Mesenchymal stem cell (in vitro differentiated cells and primary cell): ENCODE measurements around the gene PCDHGA7.

Experiments
- DNase-seq: peaks from one replicate; pipeline ENCODE4 v3.0.0-alpha.2; 2013
- H2AFZ ChIP-seq: one replicate; pipeline ENCODE4 v1.6.1; 2013; ENCODE audit warnings: low read depth, mild to moderate bottlenecking, control low read depth, inconsistent platforms, low read length, moderate library complexity
- H2AK5ac ChIP-seq: 2 replicates; pipeline ENCODE4 v1.6.1; 2013; ENCODE audit warnings: low read length, moderate library complexity, mild to moderate bottlenecking, inconsistent platforms; ENCODE audit not compliant: severe bottlenecking
- H2BK120ac ChIP-seq: one replicate; pipeline ENCODE4 v1.6.1; 2013; ENCODE audit warnings: low read depth, mild to moderate bottlenecking, inconsistent platforms, low read length, moderate library complexity
- H2BK12ac ChIP-seq, 2 experiments: one replicate each; pipeline ENCODE4 v1.6.1; 2013; ENCODE audit warnings: inconsistent platforms in 2 of 2, low read length in 2 of 2, mild to moderate bottlenecking in 2 of 2, moderate library complexity in 2 of 2, control low read depth in 1 of 2
- H2BK15ac ChIP-seq: one replicate; pipeline ENCODE4 v1.6.1; 2013; ENCODE audit warnings: mild to moderate bottlenecking, low read depth, inconsistent platforms; ENCODE audit not compliant: poor library complexity, severe bottlenecking
- H2BK5ac ChIP-seq: 2 replicates; pipeline ENCODE4 v1.6.1; 2013; ENCODE audit warnings: low read depth, mild to moderate bottlenecking, low read length, control low read depth, inconsistent platforms; ENCODE audit not compliant: poor library complexity, severe bottlenecking
- H3K14ac ChIP-seq, 2 experiments: one replicate each; pipeline ENCODE4 v1.6.1; 2013; ENCODE audit warnings: inconsistent platforms in 2 of 2, low read length in 2 of 2, control low read depth in 1 of 2, mild to moderate bottlenecking in 1 of 2, moderate library complexity in 1 of 2
- H3K18ac ChIP-seq, 2 experiments: one replicate each; pipeline ENCODE4 v1.6.1; 2013; ENCODE audit warnings: inconsistent platforms in 2 of 2, low read length in 2 of 2, control low read depth in 1 of 2, low read depth in 1 of 2, mild to moderate bottlenecking in 1 of 2
- H3K23ac ChIP-seq, 2 experiments: one replicate each; pipeline ENCODE4 v1.6.1; 2013; ENCODE audit warnings: inconsistent platforms in 2 of 2, low read length in 2 of 2, mild to moderate bottlenecking in 2 of 2, moderate library complexity in 2 of 2, control low read depth in 1 of 2
- H3K27ac ChIP-seq: 2 replicates; pipeline ENCODE4 v1.5.1; 2013; ENCODE audit warnings: mild to moderate bottlenecking, moderate library complexity, low read length, control low read depth, inconsistent platforms; ENCODE audit not compliant: poor library complexity, severe bottlenecking
- H3K27me3 ChIP-seq, 2 experiments: 2 replicates each; pipeline versions ENCODE4 v1.6.1 to v1.7.0; 2013; ENCODE audit warnings: low read length in 2 of 2, mild to moderate bottlenecking in 2 of 2, moderate library complexity in 2 of 2, control low read depth in 1 of 2, inconsistent platforms in 1 of 2; ENCODE audit not compliant: control insufficient read depth in 1 of 2, insufficient read depth in 1 of 2
- H3K36me3 ChIP-seq, 2 experiments: 2 replicates each; pipeline versions ENCODE4 v1.6.1 to v1.7.0; 2013; ENCODE audit warnings: low read length in 2 of 2, control low read depth in 1 of 2, inconsistent platforms in 1 of 2, low read depth in 1 of 2, mild to moderate bottlenecking in 1 of 2; ENCODE audit not compliant: insufficient read depth in 2 of 2, control insufficient read depth in 1 of 2
- H3K4ac ChIP-seq, 2 experiments: one replicate each; pipeline ENCODE4 v1.6.1; 2013; ENCODE audit warnings: inconsistent platforms in 2 of 2, low read length in 2 of 2, mild to moderate bottlenecking in 2 of 2, moderate library complexity in 2 of 2, control low read depth in 1 of 2, low read depth in 1 of 2
- H3K4me1 ChIP-seq: 2 replicates; pipeline ENCODE4 v1.6.1; 2013; ENCODE audit warnings: low read depth, low read length, control low read depth; ENCODE audit not compliant: control insufficient read depth, insufficient read depth
- H3K4me2 ChIP-seq: 2 replicates; pipeline ENCODE4 v1.6.1; 2013; ENCODE audit warnings: low read length, mild to moderate bottlenecking, inconsistent platforms; ENCODE audit not compliant: poor library complexity, severe bottlenecking
- H3K4me3 ChIP-seq, 2 experiments: 2 replicates each; pipeline versions ENCODE4 v1.5.1 to v1.7.0; 2013; ENCODE audit warnings: low read length in 2 of 2, mild to moderate bottlenecking in 2 of 2, control low read depth in 1 of 2, low read depth in 1 of 2; ENCODE audit not compliant: insufficient read depth in 1 of 2
- H3K79me1 ChIP-seq: replicated peaks from 2 replicates; pipeline ENCODE4 v1.6.1; 2013; ENCODE audit warnings: mild to moderate bottlenecking, control low read depth, low read length, inconsistent platforms; ENCODE audit not compliant: poor library complexity, severe bottlenecking
- H3K9ac ChIP-seq: 2 replicates; pipeline ENCODE4 v1.7.0; 2013; ENCODE audit warnings: mild to moderate bottlenecking, low read length, moderate library complexity
- H3K9me3 ChIP-seq: 2 replicates; pipeline ENCODE4 v1.7.0; 2013; ENCODE audit warnings: mild to moderate bottlenecking, low read length; ENCODE audit not compliant: control insufficient read depth
- H4K8ac ChIP-seq: one replicate; pipeline ENCODE4 v1.6.1; 2013; ENCODE audit warnings: inconsistent platforms, mild to moderate bottlenecking, low read length, moderate library complexity
- H4K91ac ChIP-seq: one replicate; pipeline ENCODE4 v1.6.1; 2013; ENCODE audit warnings: mild to moderate bottlenecking, low read length, inconsistent platforms
- WGBS: methylation state at CpG from one replicate; pipeline ENCODE4 v1.1.7; 2013; ENCODE audit warnings: mixed read lengths; 5-methylcytosine and 5-hydroxymethylcytosine counted together

Gene PCDHGA7

DNA sequence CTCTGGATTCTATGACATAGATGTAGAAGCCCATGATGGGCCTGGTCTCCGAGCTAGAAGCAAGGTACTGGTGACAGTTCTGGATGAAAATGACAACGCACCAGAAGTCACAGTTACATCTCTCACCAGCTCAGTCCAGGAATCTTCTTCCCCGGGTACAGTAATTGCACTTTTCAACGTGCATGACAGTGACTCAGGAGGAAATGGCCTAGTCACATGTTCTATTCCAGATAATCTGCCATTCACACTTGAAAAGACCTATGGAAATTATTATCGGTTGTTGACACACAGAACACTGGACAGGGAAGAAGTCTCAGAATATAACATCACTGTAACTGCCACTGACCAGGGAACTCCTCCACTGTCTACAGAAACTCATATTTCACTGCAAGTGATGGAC lies 26.4 kb upstream of the PCDHGA7 start:
- DNase-seq: no peak
- Histone ChIP-seq H2AK5ac (no peak overlapping the region), H2BK12ac (no peak overlapping the region), H3K36me3 (no peaks in the 10 kb centered on the region), H3K23ac (no peak overlapping the region), H3K9ac (no peak overlapping the region), H3K4me3 (no peak overlapping the region), H3K27ac (no peak overlapping the region), H2BK120ac (no peak overlapping the region), H3K79me1 (no peaks in the 10 kb centered on the region), H4K91ac (no peak overlapping the region), H3K14ac (no peak overlapping the region), H3K18ac (no peak overlapping the region), H3K27me3 (no peaks in the 10 kb centered on the region), H3K4me1 (peaks cover 1% of the 10 kb centered on the region), H4K8ac (no peak overlapping the region), H2BK5ac (no peak overlapping the region), H2AFZ (no peak overlapping the region), H3K4me2 (no peak overlapping the region), H3K9me3 (peaks cover 69% of the 10 kb centered on the region), H2BK15ac (no peak overlapping the region), H3K4ac (no peak overlapping the region)
- 80% methylated on average over 5 of the region's 5 CpGs for WGBS

DNA sequence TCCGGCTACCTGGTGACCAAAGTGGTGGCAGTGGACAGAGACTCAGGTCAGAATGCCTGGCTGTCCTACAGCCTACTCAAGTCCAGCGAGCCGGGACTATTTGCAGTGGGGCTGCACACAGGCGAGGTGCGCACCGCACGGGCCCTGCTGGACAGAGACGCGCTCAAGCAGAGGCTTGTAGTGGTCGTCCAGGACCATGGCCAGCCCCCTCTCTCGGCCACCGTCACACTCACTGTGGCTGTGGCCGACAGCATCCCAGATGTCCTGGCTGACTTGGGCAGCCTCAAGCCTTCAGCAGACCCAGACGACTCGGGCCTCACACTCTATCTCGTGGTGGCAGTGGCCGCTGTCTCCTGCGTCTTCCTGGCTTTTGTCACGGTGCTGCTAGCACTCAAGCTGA lies 25.6 kb upstream of the PCDHGA7 start:
- Histone ChIP-seq H4K91ac (no peak overlapping the region), H2BK15ac (no peak overlapping the region), H3K4me2 (no peak overlapping the region)

DNA sequence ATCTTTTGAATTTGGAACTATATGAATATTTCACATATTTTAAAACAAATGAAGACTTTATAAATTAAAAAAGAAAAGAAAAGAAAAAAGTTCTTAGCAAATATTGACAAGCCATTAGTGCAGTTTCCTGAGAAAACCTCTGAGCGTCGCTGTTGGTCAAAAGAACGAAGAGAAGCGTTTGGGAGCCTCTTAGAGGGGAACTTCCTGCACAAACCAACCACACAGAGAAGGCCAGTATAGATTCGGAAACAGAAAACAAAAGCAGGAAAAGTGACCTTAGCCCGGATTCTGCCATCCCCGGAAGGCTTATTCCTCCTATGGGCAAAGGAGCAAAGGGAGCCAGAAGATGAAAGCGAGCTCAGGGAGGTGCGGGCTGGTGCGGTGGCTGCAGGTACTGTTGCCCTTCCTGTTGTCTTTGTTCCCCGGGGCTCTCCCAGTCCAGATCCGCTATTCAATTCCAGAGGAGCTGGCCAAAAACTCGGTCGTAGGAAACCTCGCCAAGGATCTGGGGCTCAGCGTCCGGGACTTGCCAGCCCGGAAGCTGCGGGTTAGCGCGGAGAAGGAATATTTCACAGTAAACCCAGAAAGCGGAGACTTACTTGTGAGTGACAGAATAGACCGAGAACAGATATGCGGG lies 22.6 kb upstream of the PCDHGA7 start, which contains the start of gene PCDHGB2:
TSS of gene PCDHGB2 (plus strand) at position 205 of the 637 bp plus-strand sequence. CDS start at position 347, 142 bp downstream.
- Histone ChIP-seq H3K79me1 (no peaks in the 10 kb centered on the region), H3K27ac (no peak within 1 kb of the TSS), H3K4ac (no peak within 1 kb of the TSS), H2BK15ac (no peak within 1 kb of the TSS), H3K4me2 (no peak within 1 kb of the TSS), H3K18ac (no peak within 1 kb of the TSS), H2AK5ac (no peak within 1 kb of the TSS), H3K27me3 (no peaks in the 10 kb centered on the region), H3K23ac (no peak within 1 kb of the TSS), H2AFZ (no peak within 1 kb of the TSS), H2BK120ac (no peak within 1 kb of the TSS), H3K4me3 (peak within 1 kb of the TSS in 1 of 2 experiments; percentile 70), H2BK5ac (no peak within 1 kb of the TSS), H3K4me1 (no peaks in the 10 kb centered on the region), H3K36me3 (no peaks in the 10 kb centered on the region), H3K14ac (no peak within 1 kb of the TSS), H4K8ac (no peak within 1 kb of the TSS), H4K91ac (no peak within 1 kb of the TSS), H3K9me3 (peaks cover 78% of the 10 kb centered on the region), H2BK12ac (no peak within 1 kb of the TSS), H3K9ac (no peak within 1 kb of the TSS)
- peak; percentile 1 for DNase-seq
- 74% methylated on average over 23 of the region's 24 CpGs for WGBS

More for the DNA sequence above, 25.6 kb upstream of the PCDHGA7 start:
- H2BK5ac ChIP-seq: no peak overlapping the region
- H3K18ac ChIP-seq: no peak overlapping the region
- no peak overlapping the region for H2AK5ac ChIP-seq
- H3K4me1 ChIP-seq: no peaks in the 10 kb centered on the region
- no peak overlapping the region for H3K4ac ChIP-seq
- 88% methylated on average over 19 of the region's 19 CpGs for WGBS
- H2AFZ ChIP-seq: no peak overlapping the region
- H3K9me3 ChIP-seq: peaks cover 70% of the 10 kb centered on the region
- H3K9ac ChIP-seq: no peak overlapping the region
- no peak overlapping the region for H2BK12ac ChIP-seq
- H3K4me3 ChIP-seq: peak overlapping the region in 1 of 2 experiments; percentile 19
- no peak overlapping the region for H2BK120ac ChIP-seq
- H3K27me3 ChIP-seq: no peaks in the 10 kb centered on the region
- no peak for DNase-seq
- no peak overlapping the region for H4K8ac ChIP-seq
- H3K23ac ChIP-seq: no peak overlapping the region
- H3K36me3 ChIP-seq: no peaks in the 10 kb centered on the region
- H3K79me1 ChIP-seq: no peaks in the 10 kb centered on the region
- H3K27ac ChIP-seq: no peak overlapping the region
- no peak overlapping the region for H3K14ac ChIP-seq

DNA sequence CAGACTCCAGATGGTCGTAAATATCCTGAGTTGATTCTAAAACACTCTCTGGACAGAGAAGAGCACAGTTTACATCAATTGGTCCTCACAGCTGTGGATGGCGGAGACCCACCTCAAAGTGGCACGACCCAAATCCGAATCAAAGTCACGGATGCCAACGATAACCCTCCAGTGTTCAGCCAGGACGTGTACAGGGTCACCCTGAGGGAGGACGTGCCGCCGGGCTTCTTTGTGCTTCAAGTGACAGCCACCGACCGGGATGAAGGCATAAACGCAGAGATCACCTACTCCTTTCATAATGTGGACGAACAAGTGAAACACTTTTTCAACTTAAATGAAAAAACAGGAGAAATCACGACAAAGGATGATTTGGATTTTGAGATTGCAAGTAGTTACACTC lies 21.9 kb upstream of the PCDHGA7 start:
- no peaks in the 10 kb centered on the region for H3K79me1 ChIP-seq

More for the DNA sequence above, 21.9 kb upstream of the PCDHGA7 start:
- Histone ChIP-seq H3K4me2 (no peak overlapping the region), H4K91ac (no peak overlapping the region), H2BK15ac (no peak overlapping the region), H2AK5ac (no peak overlapping the region), H3K18ac (no peak overlapping the region), H3K36me3 (no peaks in the 10 kb centered on the region), H2BK5ac (no peak overlapping the region), H2AFZ (no peak overlapping the region), H3K4me3 (peak overlapping the region in 1 of 2 experiments; percentile 70), H3K23ac (no peak overlapping the region), H3K27ac (no peak overlapping the region), H2BK12ac (no peak overlapping the region), H3K14ac (no peak overlapping the region), H3K27me3 (no peaks in the 10 kb centered on the region), H3K9ac (no peak overlapping the region), H3K4ac (no peak overlapping the region), H3K9me3 (peaks cover 81% of the 10 kb centered on the region), H3K4me1 (no peaks in the 10 kb centered on the region), H4K8ac (no peak overlapping the region), H2BK120ac (no peak overlapping the region)
- no peak for DNase-seq
- 87% methylated on average over 12 of the region's 15 CpGs for WGBS
